ENCODE results near the gene DOCK2. TPM values are rescaled to one million over a fixed set of nuclear protein-coding genes. Genes with fewer than 3 reads are reported as not detected.

DOCK2 gene
- total RNA-seq, 1 experiment from 2014 or later, result 2.2 TPM

- no peak for DNase-seq (ENCODE audit: low spot score)
- Histone ChIP-seq H3K27ac (ENCODE audit: low read depth, low read length, poor library complexity, severe bottlenecking) (no peak overlapping the region), H3K4me1 (ENCODE audit: insufficient read depth, low read length, poor library complexity, severe bottlenecking) (no peaks in the 10 kb centered on the region), H3K36me3 (ENCODE audit: insufficient read depth, low read length, poor library complexity, severe bottlenecking) (no peaks in the 10 kb centered on the region), H3K27me3 (replicated peaks; ENCODE audit: insufficient read depth, low read depth, low read length, poor library complexity) (no peaks in the 10 kb centered on the region), H3K9me3 (ENCODE audit: low read depth, low read length, poor library complexity, severe bottlenecking) (no peaks in the 10 kb centered on the region), H3K4me3 (ENCODE audit: low read depth, low read length, poor library complexity, severe bottlenecking) (no peak overlapping the region)
- intact Hi-C loops (cut with micrococcal nuclease; ENCODE audit: unreplicated experiment), result no loop called here
- no TSS peak for BruUV-seq (replicated peaks)
- TF ChIP-seq CTCF (conservative IDR thresholded peaks at IDR 0.05; ENCODE audit: low read depth, low read length) (no peak), EZH2 (IDR thresholded peaks at IDR 0.05; ENCODE audit: borderline replicate concordance, low read depth, low read length, poor library complexity, severe bottlenecking) (no peak)
- ChIA-PET POLR2A (ENCODE audit: low non-redundant PET) (no interaction called here), CTCF (no interaction called here)
Measured at GRCh38 chr5:169768416-169768815, 131.3 kb downstream of the DOCK2 start.

DNA sequence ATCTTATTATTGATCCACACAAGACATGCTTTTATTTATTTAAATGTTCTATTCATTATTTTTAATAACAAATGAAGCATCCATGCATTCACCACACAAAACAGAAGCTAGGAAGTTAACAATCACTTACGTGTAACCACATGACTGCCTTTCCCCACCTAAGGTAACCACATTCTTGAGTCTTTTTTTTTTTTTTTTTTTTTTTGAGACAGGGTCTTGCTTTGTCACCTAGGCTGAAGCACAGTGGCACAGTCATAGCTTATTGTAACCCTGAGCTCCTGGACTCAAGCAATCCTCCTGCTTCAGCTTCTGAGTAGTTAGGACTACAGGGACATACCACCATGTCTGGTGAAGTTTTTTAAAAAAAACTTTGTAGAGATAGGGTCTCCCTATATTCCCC lies 133.0 kb downstream of the DOCK2 start:
- ChIA-PET POLR2A (ENCODE audit: low non-redundant PET) (no interaction called here), CTCF (no interaction called here)
- BruUV-seq (replicated peaks), result no TSS peak
- intact Hi-C loops (cut with micrococcal nuclease; ENCODE audit: unreplicated experiment), result no loop called here
- H3K4me1 ChIP-seq (ENCODE audit: insufficient read depth, low read length, poor library complexity, severe bottlenecking), result no peaks in the 10 kb centered on the region
- TF ChIP-seq CTCF (conservative IDR thresholded peaks at IDR 0.05; ENCODE audit: low read depth, low read length), result no peak
- no peak for TF ChIP-seq EZH2 (IDR thresholded peaks at IDR 0.05; ENCODE audit: borderline replicate concordance, low read depth, low read length, poor library complexity, severe bottlenecking)
- H3K27me3 ChIP-seq (replicated peaks; ENCODE audit: insufficient read depth, low read depth, low read length, poor library complexity), result no peaks in the 10 kb centered on the region
- no peak overlapping the region for H3K4me3 ChIP-seq (ENCODE audit: low read depth, low read length, poor library complexity, severe bottlenecking)
- no peaks in the 10 kb centered on the region for H3K9me3 ChIP-seq (ENCODE audit: low read depth, low read length, poor library complexity, severe bottlenecking)
- no peaks in the 10 kb centered on the region for H3K36me3 ChIP-seq (ENCODE audit: insufficient read depth, low read length, poor library complexity, severe bottlenecking)
- H3K27ac ChIP-seq (ENCODE audit: low read depth, low read length, poor library complexity, severe bottlenecking), result no peak overlapping the region
- no peak for DNase-seq (ENCODE audit: low spot score)

DNA sequence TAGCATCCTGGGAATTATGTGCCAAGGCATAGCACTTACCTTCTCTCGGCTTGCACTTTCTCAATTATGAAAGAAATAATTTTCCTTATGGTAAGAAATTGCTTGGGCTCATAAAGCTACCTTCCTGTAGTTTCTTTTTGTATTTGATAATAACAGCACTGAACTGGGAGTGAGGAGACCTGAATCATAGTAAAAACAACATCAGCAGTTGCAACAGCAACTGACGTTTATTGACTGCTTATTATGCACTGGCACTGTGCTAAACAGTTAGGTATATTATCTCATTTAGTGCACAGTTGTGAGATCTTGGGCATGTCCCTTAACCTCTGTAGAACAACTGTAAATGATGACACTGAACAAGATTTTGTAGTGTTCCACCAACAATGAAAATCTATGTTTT lies 135.2 kb downstream of the DOCK2 start:
- no peaks in the 10 kb centered on the region for H3K36me3 ChIP-seq (ENCODE audit: insufficient read depth, low read length, poor library complexity, severe bottlenecking)
- intact Hi-C loops (cut with micrococcal nuclease; ENCODE audit: unreplicated experiment), result no loop called here
- POLR2A ChIA-PET (ENCODE audit: low non-redundant PET), result no interaction called here
- CTCF ChIA-PET, result no interaction called here
- H3K4me3 ChIP-seq (ENCODE audit: low read depth, low read length, poor library complexity, severe bottlenecking), result no peak overlapping the region
- DNase-seq (ENCODE audit: low spot score), result no peak
- H3K27ac ChIP-seq (ENCODE audit: low read depth, low read length, poor library complexity, severe bottlenecking), result no peak overlapping the region
- TF ChIP-seq EZH2 (IDR thresholded peaks at IDR 0.05; ENCODE audit: borderline replicate concordance, low read depth, low read length, poor library complexity, severe bottlenecking) (no peak), CTCF (conservative IDR thresholded peaks at IDR 0.05; ENCODE audit: low read depth, low read length) (no peak)
- no TSS peak for BruUV-seq (replicated peaks)
- H3K4me1 ChIP-seq (ENCODE audit: insufficient read depth, low read length, poor library complexity, severe bottlenecking), result no peaks in the 10 kb centered on the region
- no peaks in the 10 kb centered on the region for H3K27me3 ChIP-seq (replicated peaks; ENCODE audit: insufficient read depth, low read depth, low read length, poor library complexity)
- H3K9me3 ChIP-seq (ENCODE audit: low read depth, low read length, poor library complexity, severe bottlenecking), result no peaks in the 10 kb centered on the region

Data from A673 (cell line).